H1 (cell line): ENCODE results near the gene KLHL29.

Experiments used
- CBX5 ChIP-seq: fragments of 300-800, 300-1000 bp; sonication (generic); IDR thresholded peaks from 2 replicates; pipeline ENCODE4 v1.7.1; 2016; ENCODE audit warnings: antibody characterized with exemption, low read length, low read depth
- CHD1 ChIP-seq: IDR thresholded peaks from 2 replicates; pipeline ENCODE4 v1.6.1; 2012; ENCODE audit warnings: low read depth, low read length, improper control_type of control experiment
- GABPA ChIP-seq: IDR thresholded peaks from 2 replicates; pipeline ENCODE4 v1.6.1; 2011; ENCODE audit warnings: mild to moderate bottlenecking, low read length, moderate library complexity, borderline replicate concordance; ENCODE audit not compliant: insufficient read depth
- KDM1A ChIP-seq: fragments of 200-600, 300-600 bp; sonication (generic); IDR thresholded peaks from 2 replicates; pipeline ENCODE4 v1.7.1; 2016; ENCODE audit warnings: mild to moderate bottlenecking, low read length, borderline replicate concordance
- POLR2A ChIP-seq, 2 experiments: IDR thresholded peaks; 1 replicate in 1 of 2; 2 replicates in 1 of 2; pipeline ENCODE4 v1.6.1; 2011; ENCODE audit warnings: low read depth in 2 of 2, low read length in 2 of 2, mild to moderate bottlenecking in 2 of 2; ENCODE audit errors: control extremely low read depth in 1 of 2
- SP4 ChIP-seq: IDR thresholded peaks from 2 replicates; pipeline ENCODE4 v1.6.1; 2012; ENCODE audit warnings: low read length, inconsistent platforms
- TAF7 ChIP-seq: optimal IDR thresholded peaks from 2 replicates; pipeline ENCODE3; 2011; ENCODE audit warnings: low read depth, mild to moderate bottlenecking, inconsistent platforms, low read length, moderate library complexity, borderline replicate concordance
- TF ChIP-seq, protein P1 (sequence below), 3 experiments: IDR thresholded peaks; 1 replicate in 2 of 3; 2 replicates in 1 of 3; pipeline versions ENCODE4 v1.5.1 to v1.6.1; 2011; ENCODE audit warnings: low read length in 3 of 3, mild to moderate bottlenecking in 3 of 3, inconsistent platforms in 2 of 3, low read depth in 1 of 3, moderate library complexity in 1 of 3; ENCODE audit not compliant: insufficient read depth in 1 of 3; ENCODE audit errors: control extremely low read depth in 1 of 3

DNA sequence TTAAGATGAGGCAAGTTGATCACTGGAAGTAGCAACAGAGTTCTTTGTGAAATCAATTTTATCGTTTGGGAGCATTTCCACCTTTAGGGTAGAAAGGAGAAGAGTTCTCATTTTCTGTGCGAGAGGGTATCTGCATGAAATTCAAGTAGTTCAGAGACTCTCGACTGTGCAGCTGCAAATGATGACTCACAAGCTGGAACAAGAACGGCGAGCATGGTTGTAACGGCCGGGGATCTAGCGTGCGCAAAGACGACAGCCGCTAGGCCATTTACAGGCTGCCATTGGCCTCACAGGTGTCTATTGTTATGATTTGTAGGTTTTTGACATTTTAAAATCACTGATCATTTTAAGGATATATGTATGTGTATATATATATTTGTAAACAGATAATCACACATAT is 5.2 kb downstream of the KLHL29 start:
- TF ChIP-seq, protein P1, sequence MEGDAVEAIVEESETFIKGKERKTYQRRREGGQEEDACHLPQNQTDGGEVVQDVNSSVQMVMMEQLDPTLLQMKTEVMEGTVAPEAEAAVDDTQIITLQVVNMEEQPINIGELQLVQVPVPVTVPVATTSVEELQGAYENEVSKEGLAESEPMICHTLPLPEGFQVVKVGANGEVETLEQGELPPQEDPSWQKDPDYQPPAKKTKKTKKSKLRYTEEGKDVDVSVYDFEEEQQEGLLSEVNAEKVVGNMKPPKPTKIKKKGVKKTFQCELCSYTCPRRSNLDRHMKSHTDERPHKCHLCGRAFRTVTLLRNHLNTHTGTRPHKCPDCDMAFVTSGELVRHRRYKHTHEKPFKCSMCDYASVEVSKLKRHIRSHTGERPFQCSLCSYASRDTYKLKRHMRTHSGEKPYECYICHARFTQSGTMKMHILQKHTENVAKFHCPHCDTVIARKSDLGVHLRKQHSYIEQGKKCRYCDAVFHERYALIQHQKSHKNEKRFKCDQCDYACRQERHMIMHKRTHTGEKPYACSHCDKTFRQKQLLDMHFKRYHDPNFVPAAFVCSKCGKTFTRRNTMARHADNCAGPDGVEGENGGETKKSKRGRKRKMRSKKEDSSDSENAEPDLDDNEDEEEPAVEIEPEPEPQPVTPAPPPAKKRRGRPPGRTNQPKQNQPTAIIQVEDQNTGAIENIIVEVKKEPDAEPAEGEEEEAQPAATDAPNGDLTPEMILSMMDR (IDR thresholded peaks at IDR 0.05; ENCODE audit: control extremely low read depth in 1 of 3, insufficient read depth in 1 of 3, low read depth in 1 of 3, low read length in 3 of 3): no peak
- no peak for TF ChIP-seq KDM1A
- no peak for TF ChIP-seq CHD1
- TF ChIP-seq SP4: no peak
- TF ChIP-seq CBX5: no peak
- TF ChIP-seq GABPA: no peak
- no peak for TF ChIP-seq TAF7
- no peak for TF ChIP-seq POLR2A (IDR thresholded peaks at IDR 0.05; ENCODE audit: control extremely low read depth in 1 of 2, low read depth in 2 of 2, low read length in 2 of 2)
